ENCODE results near the gene TBC1D3I. TPM values are rescaled to one million over a fixed set of nuclear protein-coding genes. Genes with fewer than 3 reads are reported as not detected.
"Not testable (repeated sequence)": the region's sequence is repeated elsewhere in the genome, so short reads cannot be mapped to it uniquely, and the experiment has no call there.

The TBC1D3I gene
- total RNA-seq (under 1 TPM; 0.18 to 0.59 (median 0.38) TPM), polyA plus RNA-seq (not detected)
- long read RNA-seq, donor 1, result 0 reads
- long read RNA-seq, donor 2, result 0 reads
- long read RNA-seq, donor 3, result 0 reads
- long read RNA-seq, donor 4, result 0 reads

DNA sequence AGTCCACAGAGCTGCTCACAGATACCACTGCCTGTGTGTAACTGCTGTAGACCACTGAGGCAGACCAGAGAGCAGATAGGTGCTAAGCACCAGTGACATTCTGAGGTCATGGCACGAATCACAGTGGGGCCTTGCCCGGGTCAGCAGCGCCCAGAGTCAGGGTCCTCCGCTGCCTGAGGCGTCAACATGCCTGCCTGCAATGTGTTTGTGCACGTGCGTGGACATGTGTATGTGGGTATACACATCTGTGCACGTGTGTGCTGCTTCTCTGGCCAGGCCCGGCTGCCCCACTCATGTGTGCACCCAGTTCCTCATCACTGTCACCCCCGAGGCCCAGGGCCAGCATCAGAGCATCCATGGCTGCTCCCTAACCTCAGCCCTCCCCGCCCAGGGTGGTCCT, at the start of gene TBC1D3I:
Gene TBC1D3I, minus strand, starts transcription at position 101 of the 400 bp plus-strand sequence. CDS start 1,585 bp downstream, outside the sequence.
- H3K27me3 ChIP-seq (ENCODE audit: control insufficient read depth, insufficient read depth); ATAC-seq; H3K4me3 ChIP-seq (ENCODE audit: low read length); H3K9me3 ChIP-seq (ENCODE audit: control insufficient read depth, low read length); H3K27ac ChIP-seq (ENCODE audit: low read length); DNase-seq; H3K4me1 ChIP-seq (ENCODE audit: control insufficient read depth, insufficient read depth, low read length); intact Hi-C loops (cut with DNase I): not testable (repeated sequence)
- no CpG with 5 or more reads among the region's 11 CpGs for WGBS

DNA sequence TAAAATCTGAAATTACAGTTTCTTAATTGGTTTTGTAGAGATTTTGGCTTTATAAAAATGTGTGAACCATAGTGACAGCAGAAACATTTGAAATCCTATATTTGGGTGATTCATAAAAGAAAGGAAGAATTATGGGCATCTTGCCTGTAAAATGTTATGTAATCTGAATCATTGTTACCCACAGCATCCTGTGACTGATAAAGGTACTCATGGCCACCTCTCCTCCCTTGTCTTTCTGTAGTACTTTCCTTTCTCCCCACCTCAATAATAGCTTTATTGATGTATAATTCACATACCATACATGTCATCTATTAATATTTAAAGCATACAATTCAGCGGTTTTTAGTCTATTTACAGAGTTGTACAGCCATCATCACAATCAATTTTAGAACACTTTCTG, 30.8 kb upstream of the TBC1D3I start:
- H3K4me3 ChIP-seq (ENCODE audit: low read length); H3K9me3 ChIP-seq (ENCODE audit: control insufficient read depth, low read length); H3K27ac ChIP-seq (ENCODE audit: low read length); H3K4me1 ChIP-seq (ENCODE audit: control insufficient read depth, insufficient read depth, low read length); DNase-seq; ATAC-seq; H3K27me3 ChIP-seq (ENCODE audit: control insufficient read depth, insufficient read depth); intact Hi-C loops (cut with DNase I): not testable (repeated sequence)
- WGBS, result no CpG with 5 or more reads among the region's 1 CpG

DNA sequence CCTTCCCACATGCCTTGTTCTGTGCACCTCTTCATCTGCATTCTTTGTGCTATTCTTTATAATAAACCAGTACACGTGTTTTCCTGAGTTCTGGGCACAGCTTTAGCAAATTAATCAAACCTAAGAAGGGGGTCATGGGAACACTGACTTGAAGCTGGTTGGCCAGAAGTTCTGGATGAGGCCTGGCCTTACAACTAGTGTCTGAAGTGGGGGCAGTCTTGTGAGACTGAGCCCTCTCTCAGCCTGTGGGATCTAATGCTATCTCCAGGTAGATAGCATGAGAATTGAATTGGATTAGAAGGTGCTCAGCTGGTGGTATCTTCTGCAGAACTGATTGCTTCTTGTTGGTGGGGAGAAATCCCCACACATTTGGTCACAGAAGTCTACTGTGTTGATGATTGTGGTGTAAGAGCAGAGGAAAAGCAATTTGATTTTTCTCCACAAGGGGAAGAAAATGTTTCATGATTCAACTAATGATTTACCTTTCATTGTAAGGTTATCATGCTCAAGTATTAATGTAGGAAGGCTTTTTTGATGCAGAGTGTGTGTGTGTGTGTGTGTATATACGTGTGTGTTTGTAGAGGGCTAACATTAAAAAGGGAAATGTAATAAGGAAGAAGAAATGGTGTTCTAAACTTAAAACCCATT, 25.7 kb upstream of the TBC1D3I start:
- H3K27me3 ChIP-seq (ENCODE audit: control insufficient read depth, insufficient read depth); ATAC-seq; H3K27ac ChIP-seq (ENCODE audit: low read length); intact Hi-C loops (cut with DNase I); H3K9me3 ChIP-seq (ENCODE audit: control insufficient read depth, low read length); DNase-seq; H3K4me1 ChIP-seq (ENCODE audit: control insufficient read depth, insufficient read depth, low read length); H3K4me3 ChIP-seq (ENCODE audit: low read length): not testable (repeated sequence)
- 60% methylated on average over 1 of the region's 2 CpGs for WGBS

DNA sequence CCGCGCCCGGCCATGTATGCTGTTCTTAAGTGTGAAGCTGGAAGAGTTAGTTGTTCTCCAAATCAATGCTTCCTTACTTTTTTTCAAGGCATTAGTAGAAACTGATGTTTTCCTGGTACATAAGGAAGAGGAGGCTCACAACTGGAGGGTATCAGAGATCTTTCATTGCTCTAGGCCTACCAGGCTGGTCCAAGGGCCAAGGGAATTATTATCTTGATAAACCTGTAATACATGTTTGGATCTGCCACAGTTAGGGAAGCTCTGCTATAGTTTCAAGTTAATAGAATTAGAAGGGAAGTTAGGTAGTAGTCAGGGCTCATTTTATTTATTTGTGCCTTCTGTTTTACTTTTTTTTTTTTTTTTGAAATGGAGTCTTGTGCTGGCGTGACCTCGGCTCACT, 19.8 kb upstream of the TBC1D3I start:
- DNase-seq; H3K27ac ChIP-seq (ENCODE audit: low read length); H3K9me3 ChIP-seq (ENCODE audit: control insufficient read depth, low read length); intact Hi-C loops (cut with DNase I); H3K4me1 ChIP-seq (ENCODE audit: control insufficient read depth, insufficient read depth, low read length); ATAC-seq; H3K4me3 ChIP-seq (ENCODE audit: low read length); H3K27me3 ChIP-seq (ENCODE audit: control insufficient read depth, insufficient read depth): not testable (repeated sequence)
- 95% methylated on average over 3 of the region's 5 CpGs for WGBS

DNA sequence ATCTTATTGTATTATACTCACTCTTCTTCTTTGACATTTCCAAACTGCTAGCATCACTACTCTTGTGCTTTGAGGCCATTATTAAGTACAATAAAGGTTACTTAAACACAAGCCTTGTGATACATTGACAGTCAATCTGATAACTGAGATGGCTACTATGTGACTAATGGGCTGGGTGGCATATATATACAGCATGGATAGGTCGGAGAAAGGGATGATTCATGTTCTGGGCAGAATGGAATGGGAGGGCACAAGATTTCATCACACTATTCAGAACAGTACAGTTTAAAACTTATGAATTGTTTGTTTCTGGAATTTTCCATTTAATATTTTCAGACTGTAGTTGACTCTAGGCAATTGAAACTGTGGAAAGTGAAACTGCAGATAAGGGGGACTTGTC, 18.9 kb upstream of the TBC1D3I start:
- ATAC-seq, result peak; percentile 68 to 82
- intact Hi-C loops (cut with DNase I), result not testable (repeated sequence)

DNA sequence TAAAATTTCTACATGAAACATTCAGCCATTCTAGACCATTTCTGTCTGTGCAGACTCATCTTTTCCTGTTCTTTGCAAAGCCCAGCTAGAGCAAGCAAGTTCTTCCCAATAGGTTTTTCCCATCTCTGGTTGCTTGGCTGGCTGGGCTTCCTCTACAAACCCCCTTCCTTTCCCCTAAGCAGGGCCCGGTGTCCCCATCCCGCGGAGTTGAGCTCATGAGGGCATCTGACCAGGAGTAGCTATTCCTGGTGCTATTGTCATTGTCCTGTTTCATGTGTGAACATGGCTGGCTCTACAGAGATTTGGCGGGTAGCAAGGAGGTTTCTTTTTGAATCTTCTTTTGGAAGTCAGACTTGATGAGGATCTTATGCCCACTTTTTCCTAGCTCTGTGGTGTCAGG, 22.3 kb downstream of the TBC1D3I start:
- intact Hi-C loops (cut with DNase I); H3K4me1 ChIP-seq (ENCODE audit: control insufficient read depth, insufficient read depth, low read length); DNase-seq; H3K27ac ChIP-seq (ENCODE audit: low read length); ATAC-seq; H3K4me3 ChIP-seq (ENCODE audit: low read length); H3K9me3 ChIP-seq (ENCODE audit: control insufficient read depth, low read length); H3K27me3 ChIP-seq (ENCODE audit: control insufficient read depth, insufficient read depth): not testable (repeated sequence)
- WGBS, result 75% methylated on average over 3 of the region's 4 CpGs

More for the DNA sequence above, 18.9 kb upstream of the TBC1D3I start:
- not testable (repeated sequence) for H3K9me3 ChIP-seq (ENCODE audit: control insufficient read depth, low read length); H3K4me1 ChIP-seq (ENCODE audit: control insufficient read depth, insufficient read depth, low read length); H3K4me3 ChIP-seq (ENCODE audit: low read length); H3K27me3 ChIP-seq (ENCODE audit: control insufficient read depth, insufficient read depth); DNase-seq; H3K27ac ChIP-seq (ENCODE audit: low read length)
- no CpG with 5 or more reads among the region's 1 CpG for WGBS

DNA sequence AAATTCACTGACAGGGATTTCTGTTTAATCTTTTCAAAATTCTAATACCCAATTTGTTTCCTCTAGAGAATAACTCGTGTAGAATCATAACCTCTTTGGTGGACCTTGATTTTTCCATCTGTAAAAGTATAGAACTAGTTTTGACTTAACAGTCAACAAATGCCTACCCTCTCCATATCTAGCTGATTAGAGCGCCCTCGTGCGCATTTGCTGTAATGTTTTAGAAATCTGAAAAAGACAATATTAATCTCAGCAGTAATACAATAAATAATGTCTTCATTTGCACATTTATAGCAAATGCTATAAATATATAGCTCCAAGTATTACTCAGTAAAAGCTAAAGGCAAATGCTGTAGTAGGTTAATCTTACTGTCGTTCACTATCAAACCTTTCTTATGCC, 34.7 kb downstream of the TBC1D3I start:
- H3K9me3 ChIP-seq (ENCODE audit: control insufficient read depth, low read length); H3K27ac ChIP-seq (ENCODE audit: low read length); H3K4me1 ChIP-seq (ENCODE audit: control insufficient read depth, insufficient read depth, low read length); H3K4me3 ChIP-seq (ENCODE audit: low read length); ATAC-seq; intact Hi-C loops (cut with DNase I); H3K27me3 ChIP-seq (ENCODE audit: control insufficient read depth, insufficient read depth): not testable (repeated sequence)
- 49% methylated on average over 4 of the region's 5 CpGs for WGBS
- peak in 1 of 3 donors; percentile 22 for DNase-seq

DNA sequence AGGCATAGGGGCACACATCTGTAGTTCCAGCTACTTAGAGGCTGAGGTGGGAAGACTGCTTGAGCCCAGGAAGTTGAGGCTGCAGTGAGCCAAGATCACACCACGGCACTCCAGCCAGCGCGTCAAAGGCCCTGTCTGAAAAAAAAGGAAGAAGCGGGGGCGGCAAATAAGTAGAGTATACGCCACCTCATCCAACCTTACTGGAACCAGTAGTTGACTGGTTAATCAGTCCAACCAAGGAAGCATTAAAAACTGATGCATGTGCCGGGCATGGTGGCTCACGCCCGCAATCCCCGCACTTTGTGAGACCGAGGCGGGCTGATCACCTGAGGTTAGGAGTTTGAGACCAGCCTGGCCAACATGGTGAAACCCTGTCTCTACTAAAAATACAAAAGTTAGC, 41.4 kb downstream of the TBC1D3I start:
- intact Hi-C loops (cut with DNase I); H3K4me3 ChIP-seq (ENCODE audit: low read length); H3K27me3 ChIP-seq (ENCODE audit: control insufficient read depth, insufficient read depth); ATAC-seq; DNase-seq; H3K27ac ChIP-seq (ENCODE audit: low read length); H3K4me1 ChIP-seq (ENCODE audit: control insufficient read depth, insufficient read depth, low read length); H3K9me3 ChIP-seq (ENCODE audit: control insufficient read depth, low read length): not testable (repeated sequence)
- WGBS, result 86% methylated on average over 12 of the region's 12 CpGs

DNA sequence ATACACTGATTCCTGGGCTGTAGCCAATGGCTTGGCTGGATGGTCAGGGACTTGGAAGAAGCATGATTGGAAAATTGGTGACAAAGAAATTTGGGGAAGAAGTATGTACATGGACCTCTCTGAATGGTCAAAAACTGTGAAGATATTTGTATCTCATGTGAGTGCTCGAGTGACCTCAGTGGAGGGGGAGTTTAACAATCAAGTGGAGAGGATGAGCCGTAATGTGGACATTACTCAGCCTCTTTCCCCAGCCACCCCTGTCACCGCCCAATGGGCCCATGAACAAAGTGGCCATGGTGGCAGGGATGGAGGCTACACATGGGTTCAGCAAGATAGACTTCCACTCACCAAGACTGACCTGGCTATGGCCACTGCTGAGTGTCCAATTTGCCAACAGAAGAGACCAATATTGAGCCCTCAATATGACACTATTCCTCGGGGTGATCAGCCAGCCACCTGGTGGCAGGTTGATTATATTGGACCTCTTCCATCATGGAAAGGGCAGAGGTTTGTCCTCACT, 42.7 kb downstream of the TBC1D3I start:
- 83% methylated on average over 4 of the region's 4 CpGs for WGBS
- H3K4me3 ChIP-seq (ENCODE audit: low read length); H3K9me3 ChIP-seq (ENCODE audit: control insufficient read depth, low read length); H3K27ac ChIP-seq (ENCODE audit: low read length); DNase-seq; H3K27me3 ChIP-seq (ENCODE audit: control insufficient read depth, insufficient read depth); H3K4me1 ChIP-seq (ENCODE audit: control insufficient read depth, insufficient read depth, low read length); ATAC-seq; intact Hi-C loops (cut with DNase I): not testable (repeated sequence)

DNA sequence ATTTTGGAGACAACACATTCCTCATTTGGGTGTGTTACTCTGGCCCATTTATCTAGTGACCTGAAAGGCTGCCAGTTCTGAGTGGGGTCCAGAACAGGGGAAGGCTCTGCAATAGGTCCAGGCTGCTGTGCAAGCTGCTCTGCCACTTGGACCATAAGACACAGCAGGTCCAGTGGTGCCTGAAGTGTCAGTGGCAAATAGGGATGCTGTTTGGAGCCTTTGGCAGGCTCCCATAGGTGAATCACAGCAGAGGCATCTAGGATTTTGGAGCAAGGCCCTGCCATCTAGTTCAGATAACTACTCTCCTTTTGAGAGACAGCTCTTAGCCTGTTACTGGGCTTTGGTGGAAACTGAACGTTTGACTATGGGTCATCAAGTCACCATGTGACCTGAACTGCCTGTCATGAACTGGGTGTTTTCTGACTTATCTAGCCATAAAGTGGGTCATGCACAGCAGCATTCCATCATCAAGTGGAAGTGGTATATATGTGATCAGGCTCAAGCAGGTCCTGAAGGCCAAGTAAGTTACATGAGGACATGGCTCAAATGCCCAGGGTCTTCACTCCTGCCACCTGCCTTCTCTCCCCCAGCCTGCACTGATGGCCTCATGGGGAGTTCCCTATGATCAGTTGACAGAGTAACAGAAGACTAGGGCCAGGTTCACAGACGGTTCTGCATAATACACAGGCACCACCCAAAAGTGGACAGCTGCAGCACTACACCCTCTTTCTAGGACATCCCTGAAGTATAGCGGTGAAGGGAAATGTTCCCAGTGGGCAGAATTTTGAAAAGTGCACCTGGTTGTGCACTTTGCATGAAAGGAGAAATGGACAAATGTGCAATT, 43.4 kb downstream of the TBC1D3I start:
- intact Hi-C loops (cut with DNase I); H3K4me1 ChIP-seq (ENCODE audit: control insufficient read depth, insufficient read depth, low read length); H3K27ac ChIP-seq (ENCODE audit: low read length); ATAC-seq; H3K9me3 ChIP-seq (ENCODE audit: control insufficient read depth, low read length); H3K4me3 ChIP-seq (ENCODE audit: low read length); DNase-seq; H3K27me3 ChIP-seq (ENCODE audit: control insufficient read depth, insufficient read depth): not testable (repeated sequence)
- 70% methylated on average over 3 of the region's 3 CpGs for WGBS

DNA sequence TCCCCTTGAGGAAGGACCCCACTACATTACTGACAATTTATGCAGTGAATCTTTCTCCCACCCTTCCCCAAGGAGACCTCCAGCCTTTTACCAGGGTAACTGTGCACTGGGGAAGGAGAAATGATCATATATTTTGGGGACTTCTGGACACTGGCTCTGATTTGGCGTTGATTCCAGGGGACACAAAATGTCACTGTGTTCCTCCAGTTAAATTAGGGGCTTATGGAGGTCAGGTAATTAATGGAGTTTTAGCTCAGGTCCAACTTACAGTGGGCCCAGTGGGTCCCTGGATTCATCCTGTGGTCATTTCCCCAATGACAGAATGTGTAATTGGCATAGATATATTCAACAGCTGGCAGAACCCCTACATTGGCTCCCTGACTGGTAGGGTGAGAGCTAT, 44.8 kb downstream of the TBC1D3I start:
- H3K27me3 ChIP-seq (ENCODE audit: control insufficient read depth, insufficient read depth); H3K27ac ChIP-seq (ENCODE audit: low read length); DNase-seq; H3K4me3 ChIP-seq (ENCODE audit: low read length); H3K9me3 ChIP-seq (ENCODE audit: control insufficient read depth, low read length); H3K4me1 ChIP-seq (ENCODE audit: control insufficient read depth, insufficient read depth, low read length); ATAC-seq; intact Hi-C loops (cut with DNase I): not testable (repeated sequence)
- WGBS, result 87% methylated on average over 1 of the region's 1 CpG
